ENCODE measurements around the gene PCYT1A. TPM values are rescaled to one million over a fixed set of nuclear protein-coding genes. Genes with fewer than 3 reads are reported as not detected.
"Not testable (repeated sequence)": the region's sequence is repeated elsewhere in the genome, so short reads cannot be mapped to it uniquely, and the experiment has no call there.

The PCYT1A gene
- 66.2 and 83.6 TPM in 2 replicates for total RNA-seq
- 50.5 TPM for polyA plus RNA-seq (2012)

GRCh38 chr3:196287440-196288140 lies at the start of gene PCYT1A:
Gene PCYT1A, minus strand, starts transcription at chr3:196287726. Its CDS starts 17,195 bp downstream, at chr3:196270531.
- peak; percentile 96 for DNase-seq (ENCODE audit: low read depth)

GRCh38 chr3:196336319-196337145 lies 49.0 kb upstream of the PCYT1A start:
- peak; percentile 88 for DNase-seq (ENCODE audit: low read depth)

- no peak for DNase-seq (ENCODE audit: low read depth)
Observed at GRCh38 chr3:196335503-196335948, 48.0 kb upstream of the PCYT1A start.

- DNase-seq (ENCODE audit: low read depth) = no peak
Observed at GRCh38 chr3:196334982-196335381, 47.5 kb upstream of the PCYT1A start.

GRCh38 chr3:196332168-196332567 lies 44.6 kb upstream of the PCYT1A start:
- DNase-seq (ENCODE audit: low read depth) = no peak

- DNase-seq (ENCODE audit: low read depth) = no peak
Observed at GRCh38 chr3:196327405-196327804, 39.9 kb upstream of the PCYT1A start.

- DNase-seq (ENCODE audit: low read depth) = no peak
Observed at GRCh38 chr3:196326936-196327335, 39.4 kb upstream of the PCYT1A start.

- DNase-seq (ENCODE audit: low read depth) = peak; percentile 90
Observed at GRCh38 chr3:196323691-196324090, 36.2 kb upstream of the PCYT1A start.

GRCh38 chr3:196323016-196323415 lies 35.5 kb upstream of the PCYT1A start:
- DNase-seq (ENCODE audit: low read depth) = no peak

GRCh38 chr3:196321162-196321561 lies 33.6 kb upstream of the PCYT1A start:
- no peak for DNase-seq (ENCODE audit: low read depth)

- no peak for DNase-seq (ENCODE audit: low read depth)
Observed at GRCh38 chr3:196320137-196320536, 32.6 kb upstream of the PCYT1A start.

GRCh38 chr3:196317687-196318467 lies 30.4 kb upstream of the PCYT1A start, which contains the start of gene DYNLT2B:
Gene DYNLT2B, minus strand, starts transcription at chr3:196318240. Its CDS starts 88 bp downstream, at chr3:196318152.
- peak; percentile 92 for DNase-seq (ENCODE audit: low read depth)

GRCh38 chr3:196316799-196317686 lies 29.5 kb upstream of the PCYT1A start:
- DNase-seq (ENCODE audit: low read depth) = not testable (repeated sequence)

GRCh38 chr3:196315821-196316220 lies 28.3 kb upstream of the PCYT1A start:
- DNase-seq (ENCODE audit: low read depth) = no peak

- DNase-seq (ENCODE audit: low read depth) = no peak
Observed at GRCh38 chr3:196314597-196314996, 27.1 kb upstream of the PCYT1A start.

- DNase-seq (ENCODE audit: low read depth) = not testable (repeated sequence)
Observed at GRCh38 chr3:196314086-196314485, 26.6 kb upstream of the PCYT1A start.

- DNase-seq (ENCODE audit: low read depth) = not testable (repeated sequence)
Observed at GRCh38 chr3:196302960-196303359, 15.4 kb upstream of the PCYT1A start.

- DNase-seq (ENCODE audit: low read depth) = not testable (repeated sequence)
Observed at GRCh38 chr3:196302551-196302950, 15.0 kb upstream of the PCYT1A start.

- no peak for DNase-seq (ENCODE audit: low read depth)
Observed at GRCh38 chr3:196298521-196298920, 11.0 kb upstream of the PCYT1A start.

GRCh38 chr3:196292286-196292923 lies 4.9 kb upstream of the PCYT1A start:
- no peak for DNase-seq (ENCODE audit: low read depth)

Data from myocyte (in vitro differentiated cells).